Fibroblast of lung (primary cell): ENCODE data around the gene MARK3. TPM values are rescaled to one million over a fixed set of nuclear protein-coding genes. Genes with fewer than 3 reads are reported as not detected.
"Not testable (repeated sequence)": the region's sequence is repeated elsewhere in the genome, so short reads cannot be mapped to it uniquely, and the experiment has no call there.

ENCODE experiments used
- DNase-seq, 2 donors: peaks; one replicate each; pipeline versions ENCODE4 v3.0.0 to v3.0.0-alpha.2; 2010; ENCODE audit warnings: low read depth in 2 of 2
- H2AFZ ChIP-seq: 2 replicates; pipeline ENCODE4 v1.5.1; 2012; ENCODE audit warnings: low read length, control low read depth, inconsistent platforms
- H3K27ac ChIP-seq: 2 replicates; pipeline ENCODE4 v1.5.1; 2011; ENCODE audit warnings: low read length, control low read depth; ENCODE audit not compliant: insufficient read depth
- H3K27me3 ChIP-seq: 2 replicates; pipeline ENCODE4 v1.5.1; 2011; ENCODE audit warnings: mild to moderate bottlenecking, low read length; ENCODE audit not compliant: control insufficient read depth, insufficient read depth
- H3K36me3 ChIP-seq: 2 replicates; pipeline ENCODE4 v1.5.1; 2011; ENCODE audit warnings: low read length; ENCODE audit not compliant: control insufficient read depth, insufficient read depth
- H3K4me1 ChIP-seq: 2 replicates; pipeline ENCODE4 v1.5.1; 2011; ENCODE audit warnings: low read length; ENCODE audit not compliant: control insufficient read depth, insufficient read depth; ENCODE audit errors: extremely low read depth
- H3K4me2 ChIP-seq: 2 replicates; pipeline ENCODE4 v1.5.1; 2011; ENCODE audit warnings: low read length, control low read depth; ENCODE audit not compliant: insufficient read depth; ENCODE audit errors: extremely low read depth
- H3K4me3 ChIP-seq, 4 experiments: fragments of 200-600 bp in 1 of 4; sonication (generic) in 1 of 4; replicated peaks in 1 of 4; 2 replicates each; pipeline ENCODE4 v1.5.1; 2011 to 2016; ENCODE audit warnings: low read length in 4 of 4, low read depth in 3 of 4, mild to moderate bottlenecking in 3 of 4, control low read depth in 2 of 4, inconsistent platforms in 1 of 4, mixed read lengths in 1 of 4; ENCODE audit not compliant: insufficient read depth in 1 of 4; ENCODE audit errors: control extremely low read depth in 1 of 4
- H3K79me2 ChIP-seq: 2 replicates; pipeline ENCODE4 v1.5.1; 2012; ENCODE audit warnings: mild to moderate bottlenecking, low read length, inconsistent platforms; ENCODE audit not compliant: control insufficient read depth, insufficient read depth
- H3K9ac ChIP-seq: 2 replicates; pipeline ENCODE4 v1.5.1; 2011; ENCODE audit warnings: mild to moderate bottlenecking, low read length, control low read depth; ENCODE audit not compliant: insufficient read depth
- H3K9me3 ChIP-seq: 2 replicates; pipeline ENCODE4 v1.5.1; 2012; ENCODE audit warnings: low read depth, low read length; ENCODE audit not compliant: control insufficient read depth, insufficient read depth
- H4K20me1 ChIP-seq: 2 replicates; pipeline ENCODE4 v1.5.1; 2011; ENCODE audit warnings: low read length; ENCODE audit not compliant: control insufficient read depth, insufficient read depth; ENCODE audit errors: extremely low read depth
- EZH2 ChIP-seq: IDR thresholded peaks from 2 replicates; pipeline ENCODE4 v1.5.1; 2012; ENCODE audit warnings: low read length, control low read depth, mild to moderate bottlenecking; ENCODE audit errors: missing control alignments
- polyA plus RNA-seq, 2 donors: library from polyadenylated mRNA; depleted of rRNA in 1 of 2; stranded (reverse) in 1 of 2; unstranded in 1 of 2; fragments of >200 nt; gene quantifications; 2 replicates each; pipeline ENCODE4 v1.2.1, GENCODE V29; 2011 to 2012; ENCODE audit warnings: missing spikeins in 1 of 2
- total RNA-seq: library from RNA; depleted of rRNA; stranded (reverse); fragments of >200 nt; gene quantifications from 2 replicates; pipeline ENCODE4 v1.2.1, GENCODE V29; 2014
- TF ChIP-seq, protein P1 (sequence below), 2 donors: IDR thresholded peaks in 1 of 2; conservative IDR thresholded peaks in 1 of 2; 1 replicate in 1 of 2; 2 replicates in 1 of 2; pipeline ENCODE4 v1.5.1; 2011 to 2012; ENCODE audit warnings: low read length in 2 of 2, control low read depth in 1 of 2, inconsistent platforms in 1 of 2, low read depth in 1 of 2, mild to moderate bottlenecking in 1 of 2

MARK3 gene
- total and polyA plus RNA-seq, 2 donors (not counting 1 experiment from before 2014, with no cell fraction given), result 76.0 to 119 TPM

DNA sequence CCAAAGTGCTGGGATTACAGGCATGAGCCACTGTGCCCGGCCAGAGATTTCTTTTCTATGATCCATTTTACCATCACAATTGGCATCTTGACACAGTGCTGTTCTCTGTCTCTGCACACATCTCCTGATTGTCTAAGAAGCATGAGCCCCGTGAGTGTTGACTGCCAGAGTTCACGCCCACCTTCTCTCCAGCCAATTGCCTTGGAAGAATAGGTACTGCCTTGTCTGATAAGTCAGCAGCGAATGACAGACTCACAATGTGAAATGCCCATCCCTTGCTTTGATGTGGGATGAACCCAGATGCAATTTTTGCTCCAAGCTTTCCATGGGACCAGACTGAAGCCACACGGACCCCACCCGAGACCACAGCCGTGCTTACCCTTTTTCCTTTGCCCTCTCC lies 31.9 kb upstream of the MARK3 start:
- TF ChIP-seq, protein P1, sequence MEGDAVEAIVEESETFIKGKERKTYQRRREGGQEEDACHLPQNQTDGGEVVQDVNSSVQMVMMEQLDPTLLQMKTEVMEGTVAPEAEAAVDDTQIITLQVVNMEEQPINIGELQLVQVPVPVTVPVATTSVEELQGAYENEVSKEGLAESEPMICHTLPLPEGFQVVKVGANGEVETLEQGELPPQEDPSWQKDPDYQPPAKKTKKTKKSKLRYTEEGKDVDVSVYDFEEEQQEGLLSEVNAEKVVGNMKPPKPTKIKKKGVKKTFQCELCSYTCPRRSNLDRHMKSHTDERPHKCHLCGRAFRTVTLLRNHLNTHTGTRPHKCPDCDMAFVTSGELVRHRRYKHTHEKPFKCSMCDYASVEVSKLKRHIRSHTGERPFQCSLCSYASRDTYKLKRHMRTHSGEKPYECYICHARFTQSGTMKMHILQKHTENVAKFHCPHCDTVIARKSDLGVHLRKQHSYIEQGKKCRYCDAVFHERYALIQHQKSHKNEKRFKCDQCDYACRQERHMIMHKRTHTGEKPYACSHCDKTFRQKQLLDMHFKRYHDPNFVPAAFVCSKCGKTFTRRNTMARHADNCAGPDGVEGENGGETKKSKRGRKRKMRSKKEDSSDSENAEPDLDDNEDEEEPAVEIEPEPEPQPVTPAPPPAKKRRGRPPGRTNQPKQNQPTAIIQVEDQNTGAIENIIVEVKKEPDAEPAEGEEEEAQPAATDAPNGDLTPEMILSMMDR (conservative IDR thresholded peaks at IDR 0.05 in 1 of 2, IDR thresholded peaks at IDR 0.05 in 1 of 2; ENCODE audit: low read depth in 1 of 2, low read length in 2 of 2), result no peak
- no peak for TF ChIP-seq EZH2
- H3K27ac ChIP-seq, result no peak overlapping the region
- H3K9ac ChIP-seq, result no peak overlapping the region
- H3K4me3 ChIP-seq, result no peak overlapping the region
- no peaks in the 10 kb centered on the region for H4K20me1 ChIP-seq
- no peak overlapping the region for H3K4me2 ChIP-seq
- H3K36me3 ChIP-seq, result no peaks in the 10 kb centered on the region
- no peaks in the 10 kb centered on the region for H3K9me3 ChIP-seq
- no peaks in the 10 kb centered on the region for H3K27me3 ChIP-seq
- H3K4me1 ChIP-seq, result peaks cover 2% of the 10 kb centered on the region
- no peak overlapping the region for H2AFZ ChIP-seq
- H3K79me2 ChIP-seq, result no peaks in the 10 kb centered on the region
- no peak for DNase-seq

DNA sequence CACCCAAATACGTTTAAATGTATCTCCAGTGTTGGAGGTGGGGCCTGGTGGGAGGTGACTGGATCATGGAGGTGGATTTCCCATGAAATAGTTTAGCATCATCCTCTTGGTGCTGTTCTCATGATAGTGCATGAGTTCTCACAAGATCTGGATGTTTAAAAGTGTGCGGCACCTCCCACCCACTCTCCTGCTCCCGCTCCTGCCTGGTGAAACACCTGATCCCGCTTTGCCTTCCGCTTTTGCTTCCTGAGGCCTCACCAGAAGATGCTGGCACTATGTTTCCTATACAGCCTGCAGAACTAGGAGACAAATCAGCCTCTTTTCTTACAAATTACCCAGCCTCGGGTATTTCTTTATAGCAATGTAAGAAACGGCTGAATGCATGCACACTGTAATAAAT lies 31.1 kb upstream of the MARK3 start:
- H3K27ac ChIP-seq, result no peak overlapping the region
- H3K9me3 ChIP-seq, result no peaks in the 10 kb centered on the region
- H4K20me1 ChIP-seq, result no peaks in the 10 kb centered on the region
- no peaks in the 10 kb centered on the region for H3K27me3 ChIP-seq
- H3K79me2 ChIP-seq, result no peaks in the 10 kb centered on the region
- no peak overlapping the region for H3K9ac ChIP-seq
- peaks cover 2% of the 10 kb centered on the region for H3K4me1 ChIP-seq
- no peak overlapping the region for H3K4me2 ChIP-seq
- TF ChIP-seq EZH2, result no peak
- TF ChIP-seq, protein P1 (conservative IDR thresholded peaks at IDR 0.05 in 1 of 2, IDR thresholded peaks at IDR 0.05 in 1 of 2; ENCODE audit: low read depth in 1 of 2, low read length in 2 of 2), result no peak
- no peaks in the 10 kb centered on the region for H3K36me3 ChIP-seq
- no peak for DNase-seq
- H3K4me3 ChIP-seq, result no peak overlapping the region
- H2AFZ ChIP-seq, result no peak overlapping the region

DNA sequence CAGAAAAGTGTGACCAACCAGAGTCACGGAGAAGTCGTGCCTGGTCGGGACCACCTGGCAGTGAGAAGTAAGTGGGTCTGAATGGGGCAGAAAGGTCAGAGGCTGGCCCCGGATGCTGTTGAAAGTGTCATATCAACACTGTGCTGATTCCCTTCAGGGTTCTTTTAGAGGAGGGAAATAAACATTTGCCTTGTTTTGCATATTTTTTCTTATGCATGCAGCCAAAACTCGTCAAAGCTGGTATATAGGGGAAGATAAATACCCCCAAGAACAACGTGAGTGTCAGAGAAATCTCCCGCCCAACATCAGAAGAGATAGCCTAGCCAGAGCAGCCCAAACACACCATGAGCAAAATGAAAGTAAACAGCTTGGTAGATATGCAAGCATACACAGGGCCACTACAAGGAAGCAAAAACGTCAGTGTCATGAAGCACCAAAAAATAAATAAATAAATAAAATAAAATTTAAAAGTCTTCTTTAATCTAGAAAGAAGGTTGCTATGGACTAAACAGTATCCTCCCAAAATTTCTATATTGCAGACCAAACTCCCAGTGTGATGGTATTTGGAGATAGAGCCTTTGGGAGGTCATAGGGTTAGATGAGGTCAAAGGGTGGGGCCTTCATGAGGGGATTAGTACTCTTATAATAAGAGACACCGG lies 29.1 kb upstream of the MARK3 start:
- DNase-seq, result peak in 1 of 2 donors; percentile 40
- Histone ChIP-seq H3K9me3 (no peaks in the 10 kb centered on the region), H3K4me3 (no peak overlapping the region), H3K27ac (no peak overlapping the region), H3K9ac (no peak overlapping the region), H3K27me3 (no peaks in the 10 kb centered on the region), H3K4me1 (peaks cover 2% of the 10 kb centered on the region), H4K20me1 (no peaks in the 10 kb centered on the region), H3K79me2 (no peaks in the 10 kb centered on the region), H3K36me3 (no peaks in the 10 kb centered on the region), H3K4me2 (peak overlapping the region; percentile 62), H2AFZ (peak overlapping the region; percentile 73)
- no peak for TF ChIP-seq EZH2

DNA sequence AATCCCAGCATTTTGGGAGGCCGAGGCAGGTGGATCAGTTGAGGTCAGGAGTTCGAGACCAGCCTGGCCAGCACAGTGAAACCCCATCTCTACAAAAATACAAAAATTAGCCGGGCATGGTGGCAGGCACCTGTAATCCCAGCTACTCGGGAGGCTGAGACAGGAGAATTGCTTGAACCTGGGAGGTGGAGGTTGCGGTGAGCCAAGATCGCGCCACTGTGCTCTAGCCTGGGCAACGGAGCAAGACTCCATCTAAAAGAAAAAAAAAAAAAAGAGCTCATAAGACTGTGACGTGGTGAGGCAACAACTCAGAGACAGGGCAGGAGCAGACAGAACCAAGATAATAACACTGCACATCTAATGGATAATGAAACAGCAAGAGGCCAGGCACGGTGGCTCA lies 27.7 kb upstream of the MARK3 start:
- not testable (repeated sequence) for H3K4me1 ChIP-seq, H3K9me3 ChIP-seq, H3K4me2 ChIP-seq, H3K4me3 ChIP-seq, DNase-seq, H3K27ac ChIP-seq, H3K36me3 ChIP-seq, H2AFZ ChIP-seq, H4K20me1 ChIP-seq, H3K27me3 ChIP-seq, H3K9ac ChIP-seq, H3K79me2 ChIP-seq
